IMR-90 (cell line): ENCODE results near the gene DMP1. TPM values are rescaled to one million over a fixed set of nuclear protein-coding genes. Genes with fewer than 3 reads are reported as not detected.

ENCODE experiments used
- ATAC-seq: fragments of 200-7000 bp; cut with Tn5 transposase; 2 replicates; pipeline ENCODE4 v1.9.1; 2020; ENCODE audit warnings: low read depth, mild to moderate bottlenecking, moderate library complexity
- Bru-seq: library from RNA; stranded (reverse); fragments of 400-500 nt; gene quantifications from one replicate; lab custom pipeline; 2021; lab: Mats Ljungman, UMichigan
- BruChase-seq, 2 experiments: library from RNA; stranded (reverse); fragments of 400-500 nt; gene quantifications; one replicate each; lab custom pipeline; 2021; lab: Mats Ljungman, UMichigan
- BruUV-seq: library from RNA; stranded (reverse); fragments of 400-500 nt; replicated peaks from 2 replicates; lab custom pipeline; 2021; lab: Mats Ljungman, UMichigan
- CTCF ChIA-PET: fragments of 300-600 bp; formaldehyde crosslinking; extraction: SDS; loops from one replicate; lab custom pipeline; 2021; ENCODE audit warnings: antibody characterized with exemption; lab: Yijun Ruan, JAX
- POLR2A ChIA-PET: fragments of 300-600 bp; sonication (Branson Sonifier 250); formaldehyde crosslinking; loops from one replicate; lab custom pipeline; 2022; ENCODE audit warnings: antibody characterized with exemption; ENCODE audit not compliant: unreplicated experiment; lab: Charles Lee
- DNase-seq: peaks from one replicate; pipeline ENCODE4 v3.0.0; 2013
- H2AFZ ChIP-seq: replicated peaks from 2 replicates; pipeline ENCODE3; 2013; ENCODE audit warnings: low read length, mild to moderate bottlenecking; ENCODE audit not compliant: poor library complexity
- H2AK5ac ChIP-seq: 2 replicates; pipeline ENCODE4 v1.6.1; 2013; ENCODE audit warnings: low read depth, low read length, inconsistent platforms
- H2AK9ac ChIP-seq: replicated peaks from 2 replicates; pipeline ENCODE3; 2013; ENCODE audit warnings: mild to moderate bottlenecking, low read depth, low read length, moderate library complexity; ENCODE audit not compliant: poor library complexity
- H2BK120ac ChIP-seq: 2 replicates; pipeline ENCODE4 v1.6.1; 2013; ENCODE audit warnings: low read depth, low read length, inconsistent platforms
- H2BK15ac ChIP-seq: 3 replicates; pipeline ENCODE4 v1.6.1; 2013; ENCODE audit warnings: low read depth, low read length, inconsistent platforms
- H2BK20ac ChIP-seq: 2 replicates; pipeline ENCODE4 v1.6.1; 2013; ENCODE audit warnings: low read depth, mild to moderate bottlenecking, inconsistent platforms, low read length, moderate library complexity
- H2BK5ac ChIP-seq: 2 replicates; pipeline ENCODE4 v1.6.1; 2013; ENCODE audit warnings: mild to moderate bottlenecking, low read depth, low read length, inconsistent platforms; ENCODE audit not compliant: poor library complexity, severe bottlenecking
- H3K14ac ChIP-seq: replicated peaks from 2 replicates; pipeline ENCODE4 v1.6.1; 2013; ENCODE audit warnings: low read depth, low read length, inconsistent platforms
- H3K18ac ChIP-seq: 2 replicates; pipeline ENCODE4 v1.6.1; 2013; ENCODE audit warnings: low read depth, low read length, control low read depth
- H3K23ac ChIP-seq: 2 replicates; pipeline ENCODE4 v1.6.1; 2013; ENCODE audit warnings: low read depth, low read length, inconsistent platforms
- H3K27ac ChIP-seq: 2 replicates; pipeline ENCODE4 v1.5.1; 2013; ENCODE audit warnings: mild to moderate bottlenecking, control low read depth, low read length; ENCODE audit not compliant: insufficient read depth
- H3K27me3 ChIP-seq: 2 replicates; pipeline ENCODE4 v1.6.1; 2013; ENCODE audit warnings: low read length; ENCODE audit not compliant: control insufficient read depth, insufficient read depth
- H3K36me3 ChIP-seq: 2 replicates; pipeline ENCODE4 v1.6.1; 2013; ENCODE audit warnings: low read length, mixed read lengths; ENCODE audit not compliant: control insufficient read depth, insufficient read depth
- H3K4ac ChIP-seq: 2 replicates; pipeline ENCODE4 v1.6.1; 2013; ENCODE audit warnings: low read depth, low read length, inconsistent platforms
- H3K4me1 ChIP-seq: 2 replicates; pipeline ENCODE4 v1.6.1; 2013; ENCODE audit warnings: low read length, mixed read lengths; ENCODE audit not compliant: control insufficient read depth, insufficient read depth
- H3K4me2 ChIP-seq: 2 replicates; pipeline ENCODE4 v1.6.1; 2013; ENCODE audit warnings: low read depth, mild to moderate bottlenecking, control low read depth, low read length, moderate library complexity
- H3K4me3 ChIP-seq: 2 replicates; pipeline ENCODE4 v1.5.1; 2013; ENCODE audit warnings: low read depth, mild to moderate bottlenecking, control low read depth, low read length, moderate library complexity; ENCODE audit not compliant: insufficient read depth
- H3K56ac ChIP-seq: 2 replicates; pipeline ENCODE4 v1.6.1; 2013; ENCODE audit warnings: low read length, inconsistent platforms; ENCODE audit not compliant: insufficient read depth; ENCODE audit errors: extremely low read depth
- H3K79me1 ChIP-seq, 2 experiments: 2 replicates each; pipeline ENCODE4 v1.6.1; 2013; ENCODE audit warnings: low read length in 2 of 2, inconsistent platforms in 1 of 2, low read depth in 1 of 2
- H3K9ac ChIP-seq: 2 replicates; pipeline ENCODE4 v1.6.1; 2013; ENCODE audit warnings: low read depth, low read length, control low read depth
- H3K9me1 ChIP-seq: 2 replicates; pipeline ENCODE4 v1.6.1; 2013; ENCODE audit warnings: low read length, inconsistent platforms; ENCODE audit not compliant: insufficient read depth
- H3K9me3 ChIP-seq: 2 replicates; pipeline ENCODE4 v1.6.1; 2013; ENCODE audit warnings: low read length; ENCODE audit not compliant: control insufficient read depth, insufficient read depth
- H4K20me1 ChIP-seq: 2 replicates; pipeline ENCODE4 v1.6.1; 2013; ENCODE audit warnings: low read length, inconsistent platforms; ENCODE audit not compliant: insufficient read depth
- H4K5ac ChIP-seq: 2 replicates; pipeline ENCODE4 v1.6.1; 2013; ENCODE audit warnings: mild to moderate bottlenecking, low read depth, low read length, control low read depth
- H4K8ac ChIP-seq, 2 experiments: 2 replicates each; pipeline ENCODE4 v1.6.1; 2013; ENCODE audit warnings: low read depth in 2 of 2, low read length in 2 of 2, control low read depth in 1 of 2, inconsistent platforms in 1 of 2
- H4K91ac ChIP-seq: 2 replicates; pipeline ENCODE4 v1.6.1; 2013; ENCODE audit warnings: low read depth, low read length, inconsistent platforms; ENCODE audit not compliant: insufficient read depth
- BHLHE40 ChIP-seq: fragments of 150-350 bp; IDR thresholded peaks from 2 replicates; pipeline ENCODE4 v1.6.1; 2016; ENCODE audit warnings: mild to moderate bottlenecking, low read depth, low read length
- CEBPB ChIP-seq: IDR thresholded peaks from 2 replicates; pipeline ENCODE4 v1.6.1; 2012; ENCODE audit warnings: low read depth, low read length, improper control_type of control experiment
- CHD1 ChIP-seq: IDR thresholded peaks from 2 replicates; pipeline ENCODE4 v1.6.1; 2012; ENCODE audit warnings: low read depth, low read length, improper control_type of control experiment
- MAFK ChIP-seq: IDR thresholded peaks from 2 replicates; pipeline ENCODE4 v1.6.1; 2012; ENCODE audit warnings: low read depth, low read length, improper control_type of control experiment
- MAZ ChIP-seq: IDR thresholded peaks from 2 replicates; pipeline ENCODE4 v1.6.1; 2012; ENCODE audit warnings: low read depth, mild to moderate bottlenecking, low read length, improper control_type of control experiment, moderate library complexity, borderline replicate concordance
- MXI1 ChIP-seq: IDR thresholded peaks from 2 replicates; pipeline ENCODE4 v1.6.1; 2012; ENCODE audit warnings: low read depth, mild to moderate bottlenecking, low read length, moderate library complexity, borderline replicate concordance
- NFE2L2 ChIP-seq: fragments of 150-350 bp; IDR thresholded peaks from 2 replicates; pipeline ENCODE4 v1.6.1; 2016; ENCODE audit warnings: low read depth, mild to moderate bottlenecking, low read length
- POLR2A ChIP-seq: IDR thresholded peaks from 2 replicates; pipeline ENCODE4 v1.6.1; 2012; ENCODE audit warnings: mild to moderate bottlenecking, low read depth, low read length
- RAD21 ChIP-seq: IDR thresholded peaks from 2 replicates; pipeline ENCODE4 v1.6.1; 2012; ENCODE audit warnings: low read length, improper control_type of control experiment
- RFX5 ChIP-seq: IDR thresholded peaks from 2 replicates; pipeline ENCODE4 v1.8.0; 2012; ENCODE audit warnings: low read depth, mild to moderate bottlenecking, low read length, moderate library complexity
- WGBS, 2 experiments: methylation state at CpG; one replicate each; pipeline versions ENCODE4 v1.1.5 to v1.1.7; 2013; ENCODE audit warnings: missing lambda C conversion rate in 2 of 2; ENCODE audit not compliant: insufficient read length in 1 of 2; ENCODE audit errors: extremely low coverage in 2 of 2; 5-methylcytosine and 5-hydroxymethylcytosine counted together
- dilution Hi-C: fragments of 300-500 bp; cut with HindIII; formaldehyde crosslinking; loops from one replicate; pipeline ENCODE4 v1.14.3; 2018; ENCODE audit warnings: low sequenced_read_pairs; ENCODE audit not compliant: unreplicated experiment
- in situ Hi-C: fragments of 300-500 bp; cut with MboI; formaldehyde crosslinking; loops from 3 replicates; pipeline ENCODE4 v1.14.3; 2019; ENCODE audit warnings: low sequenced_read_pairs, inconsistent platforms, mixed read lengths
- intact Hi-C: fragments of 100-400 bp; cut with micrococcal nuclease; formaldehyde crosslinking; loops from 2 replicates; pipeline ENCODE4 v1.10.0; 2022
- long read RNA-seq: library from polyadenylated mRNA; unstranded; transcript quantifications from one replicate; pipeline ENCODE4 v2.0.0, GENCODE V29; 2021; ENCODE audit not compliant: unreplicated experiment
- polyA plus RNA-seq, 3 experiments: library from polyadenylated mRNA; depleted of rRNA; stranded (reverse); fragments of >200 nt; gene quantifications; 2 replicates each; pipeline ENCODE4 v1.2.3, GENCODE V29; 2012; ENCODE audit warnings: low replicate concordance in 1 of 3
- total RNA-seq: library from RNA; depleted of rRNA; stranded (reverse); fragments of >200 nt; gene quantifications from 2 replicates; pipeline ENCODE4 v1.2.3, GENCODE V29; 2012; rRNA removed
- TF ChIP-seq, protein P1 (sequence below): fragments of 150-350 bp; IDR thresholded peaks from 2 replicates; pipeline ENCODE4 v1.6.1; 2016; ENCODE audit warnings: low read depth, mild to moderate bottlenecking, low read length, moderate library complexity, borderline replicate concordance
- TF ChIP-seq, protein P2 (sequence below): fragments of 150-350 bp; IDR thresholded peaks from 2 replicates; pipeline ENCODE4 v1.6.1; 2017; ENCODE audit warnings: mild to moderate bottlenecking, antibody characterized with exemption, low read length, low read depth
- TF ChIP-seq, protein P3 (sequence below): conservative IDR thresholded peaks from 2 replicates; pipeline ENCODE4 v1.5.1; 2012; ENCODE audit warnings: mild to moderate bottlenecking, low read depth, low read length, improper control_type of control experiment

The DMP1 gene, protein sequence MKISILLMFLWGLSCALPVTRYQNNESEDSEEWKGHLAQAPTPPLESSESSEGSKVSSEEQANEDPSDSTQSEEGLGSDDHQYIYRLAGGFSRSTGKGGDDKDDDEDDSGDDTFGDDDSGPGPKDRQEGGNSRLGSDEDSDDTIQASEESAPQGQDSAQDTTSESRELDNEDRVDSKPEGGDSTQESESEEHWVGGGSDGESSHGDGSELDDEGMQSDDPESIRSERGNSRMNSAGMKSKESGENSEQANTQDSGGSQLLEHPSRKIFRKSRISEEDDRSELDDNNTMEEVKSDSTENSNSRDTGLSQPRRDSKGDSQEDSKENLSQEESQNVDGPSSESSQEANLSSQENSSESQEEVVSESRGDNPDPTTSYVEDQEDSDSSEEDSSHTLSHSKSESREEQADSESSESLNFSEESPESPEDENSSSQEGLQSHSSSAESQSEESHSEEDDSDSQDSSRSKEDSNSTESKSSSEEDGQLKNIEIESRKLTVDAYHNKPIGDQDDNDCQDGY
- total RNA-seq (not detected in 2 replicates), polyA plus RNA-seq (2012; rRNA removed) (not detected in 2 replicates), Bru-seq, nascent RNA (not detected), BruChase-seq, experiment 1, labeled RNA remaining after a 6-hour chase (not detected), BruChase-seq, experiment 2, labeled RNA remaining after a 2-hour chase (not detected)
- polyA plus RNA-seq (2012; cell fraction: cytosol; rRNA removed), result not detected in 2 replicates
- not detected in 2 replicates for polyA plus RNA-seq (2012; cell fraction: nucleus; rRNA removed; ENCODE audit: low replicate concordance)
- long read RNA-seq, result 0 reads

DNA sequence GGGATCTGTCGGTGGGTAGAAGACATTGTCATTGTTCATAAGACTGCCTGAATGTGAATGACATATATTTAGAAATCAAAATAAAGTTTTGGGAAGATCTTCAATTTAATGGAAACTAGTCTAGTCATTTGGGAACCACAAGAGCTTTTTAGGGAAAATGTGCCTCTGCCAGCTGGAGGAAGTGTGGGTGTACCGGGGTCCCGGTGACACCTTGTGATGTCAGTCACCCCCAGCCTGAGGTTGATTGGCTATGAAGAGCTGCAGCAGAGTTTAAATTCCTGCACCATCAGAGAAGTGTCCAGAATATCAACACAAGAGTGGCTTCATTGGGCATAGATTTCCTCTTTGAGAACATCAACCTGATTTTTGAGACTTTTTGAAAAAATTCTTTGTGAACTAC, at the start of gene DMP1:
Gene DMP1 (plus strand): TSS at position 301 of the 400 bp plus-strand sequence. CDS start 6,213 bp downstream, outside the sequence.
- no peak within 1 kb of the TSS for H2BK120ac ChIP-seq
- in situ Hi-C loops, result no loop called here
- ChIA-PET CTCF (interaction anchor here (0.5 kb wide), 1 partner anchor 216 kb away, joined by 8 read pairs; no protein-coding TSS in a partner anchor), POLR2A (no interaction called here)
- no peaks in the 10 kb centered on the region for H3K4me1 ChIP-seq
- BruUV-seq, result no TSS peak
- H3K27ac ChIP-seq, result no peak within 1 kb of the TSS
- H3K4ac ChIP-seq, result no peak within 1 kb of the TSS
- H4K20me1 ChIP-seq, result no peaks in the 10 kb centered on the region
- dilution Hi-C loops, result no loop called here
- no peak within 1 kb of the TSS for H2AK5ac ChIP-seq
- no peak within 1 kb of the TSS for H2BK5ac ChIP-seq
- no peaks in the 10 kb centered on the region for H3K9me1 ChIP-seq
- H4K8ac ChIP-seq, result no peak within 1 kb of the TSS
- H4K91ac ChIP-seq, result no peak within 1 kb of the TSS
- no peaks in the 10 kb centered on the region for H3K79me1 ChIP-seq
- WGBS, 2 experiments, result no CpG with 5 or more reads among the region's 3 CpGs
- no peaks in the 10 kb centered on the region for H3K36me3 ChIP-seq
- H3K56ac ChIP-seq, result no peak within 1 kb of the TSS
- no peak within 1 kb of the TSS for H3K4me3 ChIP-seq
- intact Hi-C loops, result loop anchor here (10.0 kb wide), 1 partner anchor 275 kb away; no protein-coding TSS in a partner anchor
- DNase-seq (no peak), ATAC-seq (no peak)
- no peak within 1 kb of the TSS for H3K4me2 ChIP-seq
- H4K5ac ChIP-seq, result no peak within 1 kb of the TSS
- no peak within 1 kb of the TSS for H3K23ac ChIP-seq
- H3K9me3 ChIP-seq, result no peaks in the 10 kb centered on the region
- H3K14ac ChIP-seq, result no peak within 1 kb of the TSS
- no peak within 1 kb of the TSS for H2AK9ac ChIP-seq
- H2AFZ ChIP-seq, result no peak within 1 kb of the TSS
- no peak within 1 kb of the TSS for H3K9ac ChIP-seq
- H3K27me3 ChIP-seq, result no peaks in the 10 kb centered on the region; the same call in 1 of the 2 replicates
- no peak within 1 kb of the TSS for H2BK20ac ChIP-seq
- H2BK15ac ChIP-seq, result no peak within 1 kb of the TSS
- no peak within 1 kb of the TSS for H3K18ac ChIP-seq
- no peak for TF ChIP-seq MAZ
- no peak for TF ChIP-seq CEBPB
- no peak for TF ChIP-seq BHLHE40
- no peak for TF ChIP-seq POLR2A
- TF ChIP-seq RAD21, result no peak
- no peak for TF ChIP-seq MXI1
- no peak for TF ChIP-seq RFX5
- TF ChIP-seq MAFK, result no peak
- TF ChIP-seq, protein P1, sequence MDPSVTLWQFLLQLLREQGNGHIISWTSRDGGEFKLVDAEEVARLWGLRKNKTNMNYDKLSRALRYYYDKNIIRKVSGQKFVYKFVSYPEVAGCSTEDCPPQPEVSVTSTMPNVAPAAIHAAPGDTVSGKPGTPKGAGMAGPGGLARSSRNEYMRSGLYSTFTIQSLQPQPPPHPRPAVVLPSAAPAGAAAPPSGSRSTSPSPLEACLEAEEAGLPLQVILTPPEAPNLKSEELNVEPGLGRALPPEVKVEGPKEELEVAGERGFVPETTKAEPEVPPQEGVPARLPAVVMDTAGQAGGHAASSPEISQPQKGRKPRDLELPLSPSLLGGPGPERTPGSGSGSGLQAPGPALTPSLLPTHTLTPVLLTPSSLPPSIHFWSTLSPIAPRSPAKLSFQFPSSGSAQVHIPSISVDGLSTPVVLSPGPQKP, result no peak
- TF ChIP-seq, protein P2, sequence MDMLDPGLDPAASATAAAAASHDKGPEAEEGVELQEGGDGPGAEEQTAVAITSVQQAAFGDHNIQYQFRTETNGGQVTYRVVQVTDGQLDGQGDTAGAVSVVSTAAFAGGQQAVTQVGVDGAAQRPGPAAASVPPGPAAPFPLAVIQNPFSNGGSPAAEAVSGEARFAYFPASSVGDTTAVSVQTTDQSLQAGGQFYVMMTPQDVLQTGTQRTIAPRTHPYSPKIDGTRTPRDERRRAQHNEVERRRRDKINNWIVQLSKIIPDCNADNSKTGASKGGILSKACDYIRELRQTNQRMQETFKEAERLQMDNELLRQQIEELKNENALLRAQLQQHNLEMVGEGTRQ, result no peak
- TF ChIP-seq NFE2L2, result no peak
- TF ChIP-seq CHD1, result no peak
- TF ChIP-seq, protein P3, sequence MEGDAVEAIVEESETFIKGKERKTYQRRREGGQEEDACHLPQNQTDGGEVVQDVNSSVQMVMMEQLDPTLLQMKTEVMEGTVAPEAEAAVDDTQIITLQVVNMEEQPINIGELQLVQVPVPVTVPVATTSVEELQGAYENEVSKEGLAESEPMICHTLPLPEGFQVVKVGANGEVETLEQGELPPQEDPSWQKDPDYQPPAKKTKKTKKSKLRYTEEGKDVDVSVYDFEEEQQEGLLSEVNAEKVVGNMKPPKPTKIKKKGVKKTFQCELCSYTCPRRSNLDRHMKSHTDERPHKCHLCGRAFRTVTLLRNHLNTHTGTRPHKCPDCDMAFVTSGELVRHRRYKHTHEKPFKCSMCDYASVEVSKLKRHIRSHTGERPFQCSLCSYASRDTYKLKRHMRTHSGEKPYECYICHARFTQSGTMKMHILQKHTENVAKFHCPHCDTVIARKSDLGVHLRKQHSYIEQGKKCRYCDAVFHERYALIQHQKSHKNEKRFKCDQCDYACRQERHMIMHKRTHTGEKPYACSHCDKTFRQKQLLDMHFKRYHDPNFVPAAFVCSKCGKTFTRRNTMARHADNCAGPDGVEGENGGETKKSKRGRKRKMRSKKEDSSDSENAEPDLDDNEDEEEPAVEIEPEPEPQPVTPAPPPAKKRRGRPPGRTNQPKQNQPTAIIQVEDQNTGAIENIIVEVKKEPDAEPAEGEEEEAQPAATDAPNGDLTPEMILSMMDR, result no peak
